ENCODE results near the gene ICAM3.
"Not testable (repeated sequence)": the region's sequence is repeated elsewhere in the genome, so short reads cannot be mapped to it uniquely, and the experiment has no call there.

Gene ICAM3

GRCh38 chr19:10339380-10339960, at the start of gene ICAM3:
ICAM3 (minus strand) TSS chr19:10339624; CDS start chr19:10339614, 10 bp downstream.
- no peak for TF ChIP-seq CTCF (IDR thresholded peaks at IDR 0.05; ENCODE audit: borderline replicate concordance, insufficient read depth, low read depth, low read length)
- peak within 1 kb of the TSS; percentile 55 for H3K4me3 ChIP-seq (ENCODE audit: low read depth, low read length)

GRCh38 chr19:10388957-10389356, 49.5 kb upstream of the ICAM3 start:
- no peak overlapping the region for H3K4me3 ChIP-seq (ENCODE audit: low read depth, low read length)
- TF ChIP-seq CTCF (IDR thresholded peaks at IDR 0.05; ENCODE audit: borderline replicate concordance, insufficient read depth, low read depth, low read length): peak; percentile 77

- no peak overlapping the region for H3K4me3 ChIP-seq (ENCODE audit: low read depth, low read length)
- no peak for TF ChIP-seq CTCF (IDR thresholded peaks at IDR 0.05; ENCODE audit: borderline replicate concordance, insufficient read depth, low read depth, low read length)
Measured at GRCh38 chr19:10384580-10384979, 45.2 kb upstream of the ICAM3 start.

GRCh38 chr19:10383223-10383499, 43.7 kb upstream of the ICAM3 start:
- H3K4me3 ChIP-seq (ENCODE audit: low read depth, low read length): not testable (repeated sequence)

GRCh38 chr19:10380313-10381102, 41.1 kb upstream of the ICAM3 start, which contains the start of gene TYK2:
TYK2 (minus strand) TSS chr19:10380572; CDS start chr19:10378406, 2,166 bp downstream.
- H3K4me3 ChIP-seq (ENCODE audit: low read depth, low read length): peak within 1 kb of the TSS; percentile 90
- TF ChIP-seq CTCF (IDR thresholded peaks at IDR 0.05; ENCODE audit: borderline replicate concordance, insufficient read depth, low read depth, low read length): no peak

GRCh38 chr19:10379880-10380312, 40.5 kb upstream of the ICAM3 start:
- H3K4me3 ChIP-seq (ENCODE audit: low read depth, low read length): peak overlapping the region; percentile 90
- TF ChIP-seq CTCF (IDR thresholded peaks at IDR 0.05; ENCODE audit: borderline replicate concordance, insufficient read depth, low read depth, low read length): no peak

GRCh38 chr19:10378124-10378523, 38.7 kb upstream of the ICAM3 start:
- no peak for TF ChIP-seq CTCF (IDR thresholded peaks at IDR 0.05; ENCODE audit: borderline replicate concordance, insufficient read depth, low read depth, low read length)

GRCh38 chr19:10377140-10377640, 37.8 kb upstream of the ICAM3 start:
- not testable (repeated sequence) for H3K4me3 ChIP-seq (ENCODE audit: low read depth, low read length)

More at GRCh38 chr19:10378124-10378523, 38.7 kb upstream of the ICAM3 start:
- no peak overlapping the region for H3K4me3 ChIP-seq (ENCODE audit: low read depth, low read length)
